CD4-positive, alpha-beta T cell treated with Interleukin-17A for 4 hours (primary cell): ENCODE results near the gene PRICKLE3.
"Not testable (repeated sequence)": the region's sequence is repeated elsewhere in the genome, so short reads cannot be mapped to it uniquely, and the experiment has no call there.

Source experiments
- DNase-seq: peaks from one replicate; pipeline ENCODE4 v3.0.0-alpha.2; 2020; ENCODE audit warnings: mixed read lengths

The PRICKLE3 gene

GRCh38 chrX:49155900-49156837 lies 30.0 kb downstream of the PRICKLE3 start:
- DNase-seq, result peak; percentile 89

GRCh38 chrX:49155243-49155899 lies 30.8 kb downstream of the PRICKLE3 start:
- peak; percentile 63 for DNase-seq

- no peak for DNase-seq
Observed at GRCh38 chrX:49153467-49153866, 32.7 kb downstream of the PRICKLE3 start.

- not testable (repeated sequence) for DNase-seq
Observed at GRCh38 chrX:49149291-49149690, 36.9 kb downstream of the PRICKLE3 start.

GRCh38 chrX:49148390-49149100 lies 37.6 kb downstream of the PRICKLE3 start:
- DNase-seq, result not testable (repeated sequence)

- DNase-seq, result no peak
Observed at GRCh38 chrX:49147936-49148335, 38.2 kb downstream of the PRICKLE3 start.

GRCh38 chrX:49147282-49147681 lies 38.9 kb downstream of the PRICKLE3 start:
- DNase-seq, result no peak

GRCh38 chrX:49143154-49143553 lies 43.0 kb downstream of the PRICKLE3 start:
- not testable (repeated sequence) for DNase-seq

- DNase-seq, result not testable (repeated sequence)
Observed at GRCh38 chrX:49142264-49142663, 43.9 kb downstream of the PRICKLE3 start.

- no peak for DNase-seq
Observed at GRCh38 chrX:49139713-49140112, 46.5 kb downstream of the PRICKLE3 start.

GRCh38 chrX:49137492-49137891 lies 48.7 kb downstream of the PRICKLE3 start:
- DNase-seq, result no peak

GRCh38 chrX:49133759-49134158 lies 52.4 kb downstream of the PRICKLE3 start:
- no peak for DNase-seq

GRCh38 chrX:49132275-49132674 lies 53.9 kb downstream of the PRICKLE3 start:
- DNase-seq, result not testable (repeated sequence)

GRCh38 chrX:49129427-49129826 lies 56.7 kb downstream of the PRICKLE3 start:
- no peak for DNase-seq

- not testable (repeated sequence) for DNase-seq
Observed at GRCh38 chrX:49127742-49128258, 58.4 kb downstream of the PRICKLE3 start.
